ENCODE measurements around the gene ASPDH.

DNA sequence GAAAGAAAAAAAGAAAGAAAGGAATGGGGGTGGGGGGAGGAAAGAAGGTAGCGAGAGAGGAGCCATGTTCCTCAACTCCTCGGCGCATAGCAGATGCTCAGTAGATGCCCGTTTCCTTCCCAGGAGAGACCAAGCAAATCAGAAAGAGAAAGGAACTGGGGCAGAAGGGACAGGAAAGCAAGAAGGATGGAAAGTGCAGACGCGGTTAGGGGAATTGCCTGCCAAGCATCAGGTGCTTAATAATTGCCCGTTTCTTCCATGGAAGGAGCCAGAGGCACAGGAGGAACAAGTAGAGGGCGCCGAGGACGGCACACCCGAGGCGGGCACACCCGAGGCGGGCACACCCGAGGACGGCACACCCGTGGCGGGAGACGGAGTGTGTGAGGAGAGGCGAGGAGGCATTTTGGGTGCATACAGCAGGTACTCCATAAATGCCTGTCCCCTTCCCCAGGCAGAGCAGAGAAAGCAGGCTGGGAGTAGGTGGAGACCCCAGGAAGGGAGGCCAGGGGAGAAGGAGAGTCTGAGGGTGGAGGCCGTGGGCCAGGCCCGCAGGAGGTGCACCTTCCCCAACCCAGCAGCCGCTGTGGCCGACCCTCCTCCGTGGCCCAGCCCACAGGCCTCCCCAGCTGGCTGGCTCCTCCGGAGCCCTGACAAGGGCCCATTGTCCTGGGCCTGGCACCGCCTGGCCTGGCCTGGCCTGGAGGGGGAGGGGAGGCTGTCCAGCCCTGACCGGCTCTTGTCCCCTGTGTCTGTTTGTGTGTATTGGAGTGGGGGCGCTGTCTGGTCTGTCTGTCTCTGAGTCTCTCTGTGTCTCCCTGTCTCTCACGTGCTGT lies 17.3 kb downstream of the ASPDH start:
- TF ChIP-seq, protein P1, sequence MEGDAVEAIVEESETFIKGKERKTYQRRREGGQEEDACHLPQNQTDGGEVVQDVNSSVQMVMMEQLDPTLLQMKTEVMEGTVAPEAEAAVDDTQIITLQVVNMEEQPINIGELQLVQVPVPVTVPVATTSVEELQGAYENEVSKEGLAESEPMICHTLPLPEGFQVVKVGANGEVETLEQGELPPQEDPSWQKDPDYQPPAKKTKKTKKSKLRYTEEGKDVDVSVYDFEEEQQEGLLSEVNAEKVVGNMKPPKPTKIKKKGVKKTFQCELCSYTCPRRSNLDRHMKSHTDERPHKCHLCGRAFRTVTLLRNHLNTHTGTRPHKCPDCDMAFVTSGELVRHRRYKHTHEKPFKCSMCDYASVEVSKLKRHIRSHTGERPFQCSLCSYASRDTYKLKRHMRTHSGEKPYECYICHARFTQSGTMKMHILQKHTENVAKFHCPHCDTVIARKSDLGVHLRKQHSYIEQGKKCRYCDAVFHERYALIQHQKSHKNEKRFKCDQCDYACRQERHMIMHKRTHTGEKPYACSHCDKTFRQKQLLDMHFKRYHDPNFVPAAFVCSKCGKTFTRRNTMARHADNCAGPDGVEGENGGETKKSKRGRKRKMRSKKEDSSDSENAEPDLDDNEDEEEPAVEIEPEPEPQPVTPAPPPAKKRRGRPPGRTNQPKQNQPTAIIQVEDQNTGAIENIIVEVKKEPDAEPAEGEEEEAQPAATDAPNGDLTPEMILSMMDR (IDR thresholded peaks at IDR 0.05): no peak
- TF ChIP-seq TCF7L2 (IDR thresholded peaks at IDR 0.05; ENCODE audit: low read depth, low read length) (no peak), POLR2AphosphoS5 (IDR thresholded peaks at IDR 0.05; ENCODE audit: low read depth, low read length) (no peak), SIN3A (IDR thresholded peaks at IDR 0.05; ENCODE audit: borderline replicate concordance, insufficient read depth, low read depth, low read length) (no peak)
- TF ChIP-seq, protein P2, sequence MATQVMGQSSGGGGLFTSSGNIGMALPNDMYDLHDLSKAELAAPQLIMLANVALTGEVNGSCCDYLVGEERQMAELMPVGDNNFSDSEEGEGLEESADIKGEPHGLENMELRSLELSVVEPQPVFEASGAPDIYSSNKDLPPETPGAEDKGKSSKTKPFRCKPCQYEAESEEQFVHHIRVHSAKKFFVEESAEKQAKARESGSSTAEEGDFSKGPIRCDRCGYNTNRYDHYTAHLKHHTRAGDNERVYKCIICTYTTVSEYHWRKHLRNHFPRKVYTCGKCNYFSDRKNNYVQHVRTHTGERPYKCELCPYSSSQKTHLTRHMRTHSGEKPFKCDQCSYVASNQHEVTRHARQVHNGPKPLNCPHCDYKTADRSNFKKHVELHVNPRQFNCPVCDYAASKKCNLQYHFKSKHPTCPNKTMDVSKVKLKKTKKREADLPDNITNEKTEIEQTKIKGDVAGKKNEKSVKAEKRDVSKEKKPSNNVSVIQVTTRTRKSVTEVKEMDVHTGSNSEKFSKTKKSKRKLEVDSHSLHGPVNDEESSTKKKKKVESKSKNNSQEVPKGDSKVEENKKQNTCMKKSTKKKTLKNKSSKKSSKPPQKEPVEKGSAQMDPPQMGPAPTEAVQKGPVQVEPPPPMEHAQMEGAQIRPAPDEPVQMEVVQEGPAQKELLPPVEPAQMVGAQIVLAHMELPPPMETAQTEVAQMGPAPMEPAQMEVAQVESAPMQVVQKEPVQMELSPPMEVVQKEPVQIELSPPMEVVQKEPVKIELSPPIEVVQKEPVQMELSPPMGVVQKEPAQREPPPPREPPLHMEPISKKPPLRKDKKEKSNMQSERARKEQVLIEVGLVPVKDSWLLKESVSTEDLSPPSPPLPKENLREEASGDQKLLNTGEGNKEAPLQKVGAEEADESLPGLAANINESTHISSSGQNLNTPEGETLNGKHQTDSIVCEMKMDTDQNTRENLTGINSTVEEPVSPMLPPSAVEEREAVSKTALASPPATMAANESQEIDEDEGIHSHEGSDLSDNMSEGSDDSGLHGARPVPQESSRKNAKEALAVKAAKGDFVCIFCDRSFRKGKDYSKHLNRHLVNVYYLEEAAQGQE (IDR thresholded peaks at IDR 0.05; ENCODE audit: insufficient read depth in 1 of 2, low read depth in 2 of 2, low read length in 1 of 2): no peak

Measured in Panc1 (cell line).